WTC11 (cell line): Measurements from ENCODE around the gene TRAPPC3L.

Experiments used
- ATF1 ChIP-seq: sonication (generic); formaldehyde crosslinking; IDR thresholded peaks from 2 replicates; pipeline ENCODE4 v1.8.1; 2023; ENCODE audit warnings: mild to moderate bottlenecking, moderate library complexity, missing genetic modification reagents
- CREB1 ChIP-seq: sonication (generic); formaldehyde crosslinking; IDR thresholded peaks from 2 replicates; pipeline ENCODE4 v1.8.0; 2023; ENCODE audit warnings: mild to moderate bottlenecking, missing genetic modification reagents
- ETV6 ChIP-seq: sonication (generic); formaldehyde crosslinking; IDR thresholded peaks from 2 replicates; pipeline ENCODE4 v1.8.1; 2022; ENCODE audit warnings: mild to moderate bottlenecking, missing genetic modification reagents
- HMGXB4 ChIP-seq: sonication (generic); formaldehyde crosslinking; IDR thresholded peaks from 2 replicates; pipeline ENCODE4 v1.8.1; 2023; ENCODE audit warnings: mild to moderate bottlenecking, moderate library complexity, missing genetic modification reagents
- NFYB ChIP-seq: sonication (generic); formaldehyde crosslinking; conservative IDR thresholded peaks from 2 replicates; pipeline ENCODE4 v1.8.0; 2022; ENCODE audit warnings: low read depth, missing genetic modification reagents
- NR1H2 ChIP-seq: sonication (generic); formaldehyde crosslinking; IDR thresholded peaks from 2 replicates; pipeline ENCODE4 v1.9.0; 2021; ENCODE audit warnings: mild to moderate bottlenecking, moderate library complexity, missing genetic modification reagents
- NR2C2 ChIP-seq: sonication (generic); formaldehyde crosslinking; IDR thresholded peaks from 2 replicates; pipeline ENCODE4 v1.8.0; 2022; ENCODE audit warnings: mild to moderate bottlenecking, missing genetic modification reagents
- RELA ChIP-seq: sonication (generic); formaldehyde crosslinking; IDR thresholded peaks from 2 replicates; pipeline ENCODE4 v1.8.1; 2022; ENCODE audit warnings: missing genetic modification reagents, mild to moderate bottlenecking, borderline replicate concordance
- ZBTB21 ChIP-seq: sonication (generic); formaldehyde crosslinking; IDR thresholded peaks from 2 replicates; pipeline ENCODE4 v1.8.1; 2023; ENCODE audit warnings: mild to moderate bottlenecking, missing genetic modification reagents, borderline replicate concordance
- ZNF317 ChIP-seq: sonication (generic); formaldehyde crosslinking; IDR thresholded peaks from 2 replicates; pipeline ENCODE4 v1.8.1; 2023; ENCODE audit warnings: low read depth, mild to moderate bottlenecking, moderate library complexity, missing genetic modification reagents, borderline replicate concordance
- TF ChIP-seq, protein P1 (sequence below): fragments of 200-600 bp; IDR thresholded peaks from 2 replicates; pipeline ENCODE4 v1.8.0; 2022; ENCODE audit warnings: antibody characterized with exemption
- TF ChIP-seq, protein P2 (sequence below): sonication (generic); formaldehyde crosslinking; IDR thresholded peaks from 2 replicates; pipeline ENCODE4 v1.8.1; 2022; ENCODE audit warnings: missing genetic modification reagents, borderline replicate concordance
- TF ChIP-seq, protein P3 (sequence below): sonication (generic); formaldehyde crosslinking; IDR thresholded peaks from 2 replicates; pipeline ENCODE4 v1.8.0; 2022; ENCODE audit warnings: mild to moderate bottlenecking, missing genetic modification reagents

DNA sequence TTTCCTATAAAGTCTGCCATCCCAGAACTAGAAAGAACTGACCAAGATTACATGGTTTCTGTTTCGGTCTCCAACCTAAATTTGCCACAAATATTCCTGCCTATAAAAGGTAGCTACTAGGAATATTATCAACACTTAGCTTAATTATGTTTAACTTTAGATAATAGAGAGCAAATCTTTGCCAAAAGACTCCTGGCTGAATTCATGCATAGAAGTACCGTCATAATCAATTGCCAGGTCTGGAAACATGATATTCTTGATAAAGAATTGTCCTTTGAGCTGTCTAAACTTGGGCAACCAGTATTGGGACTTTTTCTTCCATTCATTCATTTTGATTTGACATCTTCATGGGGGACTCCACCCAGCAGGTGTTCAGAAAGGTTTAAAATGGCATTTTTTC lies 61.9 kb downstream of the TRAPPC3L start:
- TF ChIP-seq, protein P1, sequence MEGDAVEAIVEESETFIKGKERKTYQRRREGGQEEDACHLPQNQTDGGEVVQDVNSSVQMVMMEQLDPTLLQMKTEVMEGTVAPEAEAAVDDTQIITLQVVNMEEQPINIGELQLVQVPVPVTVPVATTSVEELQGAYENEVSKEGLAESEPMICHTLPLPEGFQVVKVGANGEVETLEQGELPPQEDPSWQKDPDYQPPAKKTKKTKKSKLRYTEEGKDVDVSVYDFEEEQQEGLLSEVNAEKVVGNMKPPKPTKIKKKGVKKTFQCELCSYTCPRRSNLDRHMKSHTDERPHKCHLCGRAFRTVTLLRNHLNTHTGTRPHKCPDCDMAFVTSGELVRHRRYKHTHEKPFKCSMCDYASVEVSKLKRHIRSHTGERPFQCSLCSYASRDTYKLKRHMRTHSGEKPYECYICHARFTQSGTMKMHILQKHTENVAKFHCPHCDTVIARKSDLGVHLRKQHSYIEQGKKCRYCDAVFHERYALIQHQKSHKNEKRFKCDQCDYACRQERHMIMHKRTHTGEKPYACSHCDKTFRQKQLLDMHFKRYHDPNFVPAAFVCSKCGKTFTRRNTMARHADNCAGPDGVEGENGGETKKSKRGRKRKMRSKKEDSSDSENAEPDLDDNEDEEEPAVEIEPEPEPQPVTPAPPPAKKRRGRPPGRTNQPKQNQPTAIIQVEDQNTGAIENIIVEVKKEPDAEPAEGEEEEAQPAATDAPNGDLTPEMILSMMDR: no peak
- TF ChIP-seq RELA (CRISPR knock-in tag) (no peak), CREB1 (CRISPR knock-in tag) (no peak), ZNF317 (CRISPR knock-in tag) (no peak), NFYB (CRISPR knock-in tag) (no peak), ETV6 (CRISPR knock-in tag) (no peak), NR1H2 (CRISPR knock-in tag) (no peak), ATF1 (CRISPR knock-in tag) (no peak), HMGXB4 (CRISPR knock-in tag) (no peak), NR2C2 (CRISPR knock-in tag) (no peak), ZBTB21 (CRISPR knock-in tag) (no peak)
- TF ChIP-seq, protein P2, sequence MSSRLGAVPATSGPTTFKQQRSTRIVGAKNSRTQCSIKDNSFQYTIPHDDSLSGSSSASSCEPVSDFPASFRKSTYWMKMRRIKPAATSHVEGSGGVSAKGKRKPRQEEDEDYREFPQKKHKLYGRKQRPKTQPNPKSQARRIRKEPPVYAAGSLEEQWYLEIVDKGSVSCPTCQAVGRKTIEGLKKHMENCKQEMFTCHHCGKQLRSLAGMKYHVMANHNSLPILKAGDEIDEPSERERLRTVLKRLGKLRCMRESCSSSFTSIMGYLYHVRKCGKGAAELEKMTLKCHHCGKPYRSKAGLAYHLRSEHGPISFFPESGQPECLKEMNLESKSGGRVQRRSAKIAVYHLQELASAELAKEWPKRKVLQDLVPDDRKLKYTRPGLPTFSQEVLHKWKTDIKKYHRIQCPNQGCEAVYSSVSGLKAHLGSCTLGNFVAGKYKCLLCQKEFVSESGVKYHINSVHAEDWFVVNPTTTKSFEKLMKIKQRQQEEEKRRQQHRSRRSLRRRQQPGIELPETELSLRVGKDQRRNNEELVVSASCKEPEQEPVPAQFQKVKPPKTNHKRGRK: no peak
- TF ChIP-seq, protein P3, sequence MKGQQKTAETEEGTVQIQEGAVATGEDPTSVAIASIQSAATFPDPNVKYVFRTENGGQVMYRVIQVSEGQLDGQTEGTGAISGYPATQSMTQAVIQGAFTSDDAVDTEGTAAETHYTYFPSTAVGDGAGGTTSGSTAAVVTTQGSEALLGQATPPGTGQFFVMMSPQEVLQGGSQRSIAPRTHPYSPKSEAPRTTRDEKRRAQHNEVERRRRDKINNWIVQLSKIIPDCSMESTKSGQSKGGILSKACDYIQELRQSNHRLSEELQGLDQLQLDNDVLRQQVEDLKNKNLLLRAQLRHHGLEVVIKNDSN: no peak
